HG02678 (cell line): ENCODE results near the gene ZMYM4.
"Not testable (repeated sequence)": the region's sequence is repeated elsewhere in the genome, so short reads cannot be mapped to it uniquely, and the experiment has no call there.

Experiments used
- ATAC-seq: cut with Tn5 transposase; IDR thresholded peaks from one replicate; pipeline ENCODE4 v1.9.1; 2021; ENCODE audit warnings: mild to moderate bottlenecking, moderate library complexity; ENCODE audit not compliant: unreplicated experiment

Gene ZMYM4

DNA sequence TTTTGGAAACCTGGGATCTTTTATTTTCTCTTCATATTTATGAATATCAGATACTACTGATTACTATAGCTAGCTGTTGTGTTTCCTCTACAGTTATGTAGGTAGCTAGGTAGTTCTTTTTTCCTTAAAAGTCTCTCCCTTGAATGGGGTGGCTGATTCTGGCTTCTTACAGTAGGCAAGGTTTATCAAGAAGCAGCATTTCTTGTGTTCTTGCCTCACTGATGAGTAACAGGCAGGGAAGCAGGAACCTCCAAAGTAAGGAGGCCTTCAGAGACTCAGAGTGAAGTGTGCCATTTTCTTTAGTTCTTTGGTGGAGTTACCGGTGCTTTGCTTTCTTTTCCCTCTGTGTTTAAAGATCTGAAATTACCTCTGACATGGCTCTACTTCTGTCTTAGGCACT lies 56.0 kb downstream of the ZMYM4 start:
- ATAC-seq: no peak

DNA sequence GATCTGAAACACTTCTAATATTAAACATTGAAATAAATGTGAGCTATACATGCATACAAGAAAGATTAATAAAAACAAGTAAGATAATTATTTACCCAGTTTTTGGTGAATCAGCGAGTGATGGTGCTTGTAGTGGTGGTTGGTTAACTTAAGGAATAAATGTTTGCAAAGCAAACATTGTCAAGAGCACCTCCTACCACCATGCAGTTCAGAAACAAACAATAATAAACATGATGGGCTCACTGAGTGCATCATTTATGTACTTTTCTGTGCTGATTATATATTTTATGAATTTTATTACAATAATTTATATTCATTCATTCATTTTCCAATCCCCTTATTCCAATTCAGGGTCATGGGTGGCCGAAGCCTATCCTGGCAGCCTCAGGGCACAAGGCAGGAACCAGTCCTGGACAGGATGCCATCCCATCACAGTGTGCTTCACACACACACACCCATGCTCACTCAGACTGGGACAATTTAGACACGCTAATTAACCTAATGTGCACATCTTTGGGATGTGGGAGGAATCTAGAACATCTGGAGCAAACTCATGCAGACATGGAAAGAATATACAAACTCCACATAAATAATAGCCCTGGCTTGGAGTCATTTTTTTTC lies 57.8 kb downstream of the ZMYM4 start:
- ATAC-seq: no peak

GRCh38 chr1:35331618-35332017 lies 63.1 kb downstream of the ZMYM4 start:
- not testable (repeated sequence) for ATAC-seq

DNA sequence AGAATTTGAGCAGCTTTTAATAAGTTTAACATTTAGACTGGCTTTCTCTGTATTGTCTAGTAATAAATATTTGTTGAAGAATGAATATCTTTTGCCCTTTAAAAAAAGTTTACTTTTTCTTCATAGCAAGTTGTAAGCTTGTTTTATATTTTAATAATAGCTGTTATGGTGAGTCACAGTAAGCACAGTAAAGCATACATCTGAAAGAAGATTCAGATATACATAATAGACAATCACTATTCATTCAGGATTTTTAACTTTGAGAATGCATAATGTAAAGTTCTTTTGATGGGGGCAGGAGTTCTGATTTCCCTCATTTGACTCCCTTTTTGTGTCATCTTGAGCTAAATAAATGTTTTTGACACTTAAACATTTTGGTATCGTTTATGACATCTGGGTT lies 66.0 kb downstream of the ZMYM4 start:
- ATAC-seq: no peak

DNA sequence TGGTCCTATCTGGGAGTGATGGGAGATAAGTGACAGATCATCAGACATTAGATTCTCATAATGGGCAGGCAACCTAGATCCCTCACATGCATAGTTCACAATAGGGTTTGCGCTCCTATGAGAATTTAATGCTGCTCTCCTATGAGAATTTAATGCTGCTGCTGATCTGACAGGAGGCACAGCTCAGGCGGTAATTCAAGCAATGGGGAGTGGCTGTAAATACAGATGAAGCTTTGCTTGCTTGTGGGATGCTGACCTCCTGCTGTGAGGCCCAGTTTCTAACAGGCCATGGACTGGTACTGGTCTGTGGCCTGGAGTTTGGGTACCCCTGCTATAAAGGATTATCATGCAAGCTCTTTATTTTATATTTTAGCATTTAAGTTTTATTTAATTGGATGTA lies 72.0 kb downstream of the ZMYM4 start:
- no peak for ATAC-seq

- no peak for ATAC-seq
Measured at GRCh38 chr1:35345439-35345981, 77.0 kb downstream of the ZMYM4 start.

- ATAC-seq: no peak
Measured at GRCh38 chr1:35350872-35351271, 82.4 kb downstream of the ZMYM4 start.

DNA sequence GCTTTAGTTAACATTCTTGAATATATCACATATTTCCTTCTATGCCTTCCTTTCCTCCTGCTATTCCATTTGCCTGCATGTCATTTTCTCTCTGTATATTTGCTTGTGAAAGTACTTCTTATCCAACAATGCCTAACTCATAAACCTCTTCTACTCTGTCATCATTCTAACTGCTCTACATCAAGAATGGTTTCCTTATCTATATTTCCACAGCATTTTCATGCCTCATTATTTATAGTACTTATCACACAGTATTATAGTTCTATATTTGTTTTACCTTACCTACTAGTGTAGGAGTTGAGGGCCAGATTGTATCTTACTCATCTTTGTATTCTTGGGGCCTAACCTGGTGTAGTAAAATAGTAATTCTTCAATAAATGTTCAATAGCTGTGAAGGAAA lies 91.5 kb downstream of the ZMYM4 start:
- no peak for ATAC-seq

DNA sequence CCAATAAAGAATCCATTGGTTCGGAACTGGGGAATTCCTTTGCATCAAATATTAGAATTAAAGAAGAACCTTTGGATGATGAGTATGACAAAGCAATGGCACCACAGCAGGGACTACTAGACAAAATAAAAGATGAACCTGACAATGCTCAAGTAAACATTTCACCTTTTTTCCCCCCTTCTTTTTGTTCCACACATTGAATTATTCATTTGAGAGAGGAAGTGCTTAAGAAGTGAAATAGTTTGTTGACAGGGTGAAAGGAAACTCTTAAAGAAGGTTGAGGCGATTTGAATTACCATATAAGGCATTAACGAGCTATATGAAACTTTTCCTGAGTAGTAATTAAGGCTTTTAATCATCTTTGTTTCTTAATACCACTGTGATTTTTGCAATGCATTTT lies 93.1 kb downstream of the ZMYM4 start:
- ATAC-seq: no peak

DNA sequence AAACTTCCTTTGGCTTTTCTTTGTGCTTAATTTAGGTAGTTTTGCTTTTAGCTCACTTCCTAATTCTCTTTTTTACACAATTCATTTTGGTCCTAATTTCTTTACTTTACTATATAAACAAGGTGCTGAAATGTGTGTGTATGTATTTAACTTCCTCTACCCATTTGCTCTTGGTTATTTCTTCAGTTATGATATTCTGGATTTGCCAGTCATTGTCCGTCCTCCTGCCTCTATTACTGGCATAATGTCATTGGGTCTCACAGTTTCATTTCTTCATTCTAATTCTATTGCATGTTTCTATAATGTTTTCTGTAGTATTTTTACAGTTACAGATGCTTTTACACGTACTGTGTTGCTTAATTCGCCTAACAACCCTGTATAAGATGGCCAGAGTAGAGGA lies 96.2 kb downstream of the ZMYM4 start:
- ATAC-seq: no peak

DNA sequence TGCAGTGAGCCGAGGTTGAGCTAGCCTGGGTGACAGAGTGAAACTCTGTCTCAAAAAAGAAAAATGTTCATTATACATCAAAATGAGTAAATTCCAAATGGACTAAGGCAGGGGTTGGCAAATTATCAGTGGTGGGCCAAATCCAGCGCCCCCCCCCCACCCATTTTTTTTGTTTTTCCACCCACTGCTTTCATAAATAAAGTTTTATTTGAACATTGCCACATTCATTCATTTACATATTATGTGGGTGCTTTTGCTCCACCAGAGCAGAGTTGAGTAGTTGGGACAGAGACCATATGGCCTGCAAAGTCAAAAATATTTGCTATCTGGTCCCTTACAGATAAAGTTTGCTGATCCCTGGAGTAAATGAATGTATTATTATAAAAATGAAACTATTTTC lies 99.4 kb downstream of the ZMYM4 start:
- no peak for ATAC-seq

DNA sequence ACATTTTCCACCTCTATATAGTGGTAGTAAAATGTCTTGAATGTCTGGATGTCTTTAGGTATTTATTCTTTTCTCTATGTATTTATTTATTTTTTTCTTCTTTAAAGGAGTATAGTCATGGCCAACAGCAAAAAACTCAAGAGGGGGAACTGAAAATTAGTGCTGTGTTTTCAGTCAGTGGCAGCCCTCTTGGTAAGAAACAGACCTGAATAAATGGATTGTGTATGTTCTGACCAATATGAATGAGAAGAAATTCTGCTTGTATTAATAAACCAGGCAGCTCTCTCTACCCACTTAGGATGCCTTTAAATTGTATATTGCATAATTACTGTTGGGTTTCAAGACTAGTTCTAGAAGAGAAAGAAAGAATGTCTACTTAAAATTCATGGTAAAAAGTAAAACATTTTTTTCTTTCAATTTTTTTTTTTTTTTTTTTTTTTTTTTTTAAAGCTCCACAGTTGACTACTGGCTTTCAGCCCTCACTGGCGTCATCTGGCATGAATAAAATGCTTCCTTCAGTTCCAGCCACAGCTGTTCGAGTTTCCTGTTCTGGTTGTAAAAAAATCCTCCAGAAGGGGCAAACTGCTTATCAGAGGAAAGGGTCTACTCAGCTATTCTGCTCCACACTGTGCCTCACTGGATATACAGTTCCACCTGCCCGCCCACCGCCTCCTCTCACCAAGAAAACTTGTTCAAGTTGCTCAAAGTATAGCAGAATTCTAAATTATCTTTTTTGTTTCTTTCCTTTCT lies 101.6 kb downstream of the ZMYM4 start:
- no peak for ATAC-seq

DNA sequence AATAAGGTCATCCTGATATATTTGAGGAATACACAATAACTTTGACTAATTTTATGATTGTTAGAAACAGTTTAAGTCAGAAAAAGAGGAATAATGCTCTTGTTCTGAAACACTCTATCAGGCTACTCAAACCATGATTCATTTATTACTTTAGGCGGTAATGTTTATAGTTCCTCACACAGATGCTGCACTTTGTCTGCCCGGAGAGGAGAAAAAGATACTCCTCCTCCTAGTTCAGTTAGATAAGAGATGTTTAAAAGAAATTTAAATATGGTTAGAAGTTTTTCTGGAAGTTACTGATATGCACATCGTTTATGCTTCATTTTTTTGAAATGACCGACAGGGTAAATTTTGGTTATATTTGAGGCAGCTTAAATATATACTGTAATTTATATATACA lies 103.0 kb downstream of the ZMYM4 start:
- ATAC-seq: no peak

- no peak for ATAC-seq
Measured at GRCh38 chr1:35377555-35377954, 109.0 kb downstream of the ZMYM4 start.

DNA sequence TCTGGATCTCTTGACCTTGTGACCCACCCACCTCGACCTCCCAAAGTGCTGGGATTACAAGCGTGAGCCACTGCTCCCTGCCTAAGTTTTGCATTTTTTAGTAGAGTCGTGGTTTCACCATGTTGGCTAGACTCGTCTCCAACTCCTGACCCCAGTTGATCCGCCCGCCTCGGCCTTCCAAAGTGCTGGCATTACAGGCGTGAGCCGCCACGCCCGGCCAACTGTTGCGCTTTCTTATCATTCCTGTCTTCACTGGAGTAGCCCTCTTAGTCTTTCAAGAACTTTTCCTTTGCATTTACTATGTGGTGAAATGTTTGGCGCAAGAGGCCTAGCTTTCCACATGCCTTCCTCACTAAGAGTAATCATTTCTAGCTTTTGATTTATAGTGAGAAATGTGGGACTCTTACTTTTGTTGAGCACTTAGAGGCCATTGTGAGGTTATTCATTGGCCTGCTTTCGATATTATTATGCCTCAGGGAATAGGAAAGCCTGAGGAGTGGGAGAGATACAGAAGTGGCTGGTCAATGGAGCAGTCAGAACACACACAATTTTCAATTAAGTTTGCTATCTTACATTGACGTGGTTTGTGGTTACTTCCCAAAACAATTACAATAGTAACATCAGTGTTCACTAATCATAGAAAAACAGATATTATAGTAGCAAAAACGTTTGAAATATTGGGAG lies 111.0 kb downstream of the ZMYM4 start:
- no peak for ATAC-seq

DNA sequence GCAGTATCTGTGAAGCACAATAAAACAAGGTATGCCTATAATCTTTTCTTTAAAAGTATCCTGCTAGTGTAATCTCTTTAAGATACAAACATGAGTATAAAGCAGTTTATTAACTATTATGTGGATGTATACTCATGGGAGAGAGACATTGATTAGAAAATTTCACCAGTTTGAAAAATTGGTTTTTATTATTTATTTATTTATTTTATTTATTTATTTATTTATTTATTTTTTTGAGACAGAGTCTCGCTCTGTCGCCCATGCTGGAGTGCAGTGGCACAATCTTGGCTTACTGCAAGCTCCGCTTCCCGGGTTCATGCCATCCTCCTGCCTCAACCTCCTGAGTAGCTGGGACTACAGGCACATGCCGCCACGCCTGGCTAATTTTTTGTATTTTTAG lies 111.6 kb downstream of the ZMYM4 start:
- not testable (repeated sequence) for ATAC-seq

DNA sequence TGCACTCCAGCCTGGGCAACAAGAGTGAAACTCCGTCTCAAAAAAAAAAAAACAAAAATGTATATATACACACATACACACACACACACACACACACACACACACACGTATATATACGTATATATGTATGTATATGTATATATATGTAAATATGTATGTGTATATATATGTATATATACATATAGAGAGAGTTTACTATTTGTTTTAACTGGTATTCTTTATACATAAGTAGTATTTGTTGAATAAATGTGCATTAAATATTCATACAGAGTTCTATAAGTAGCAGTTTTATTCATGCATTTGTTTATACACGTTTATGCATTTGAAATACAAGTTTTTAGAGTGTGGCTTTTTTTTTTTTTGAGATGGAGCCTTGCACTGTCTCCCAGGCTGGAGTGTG lies 113.6 kb downstream of the ZMYM4 start:
- ATAC-seq: no peak

DNA sequence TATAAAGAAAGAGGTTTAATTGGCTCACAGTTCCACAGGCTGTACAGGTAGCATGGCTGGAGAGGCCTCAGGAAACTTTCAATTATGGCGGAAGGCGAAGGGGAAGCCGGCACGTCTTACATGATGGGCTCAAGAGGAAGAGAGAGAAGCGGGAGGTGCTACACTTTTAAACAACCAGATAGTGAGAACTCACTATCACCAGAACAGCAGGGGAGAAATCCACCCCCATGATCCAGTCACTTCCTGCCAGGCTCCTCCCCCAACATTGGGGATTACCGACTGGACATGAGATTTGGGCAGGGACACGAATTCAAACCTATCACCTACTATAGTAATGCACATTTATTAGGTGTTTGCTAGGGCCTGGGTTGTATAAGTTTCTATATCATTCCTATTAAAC lies 117.8 kb downstream of the ZMYM4 start:
- ATAC-seq: no peak

GRCh38 chr1:35386959-35387358 lies 118.5 kb downstream of the ZMYM4 start:
- no peak for ATAC-seq

GRCh38 chr1:35390600-35391494 lies 122.3 kb downstream of the ZMYM4 start:
- no peak for ATAC-seq

DNA sequence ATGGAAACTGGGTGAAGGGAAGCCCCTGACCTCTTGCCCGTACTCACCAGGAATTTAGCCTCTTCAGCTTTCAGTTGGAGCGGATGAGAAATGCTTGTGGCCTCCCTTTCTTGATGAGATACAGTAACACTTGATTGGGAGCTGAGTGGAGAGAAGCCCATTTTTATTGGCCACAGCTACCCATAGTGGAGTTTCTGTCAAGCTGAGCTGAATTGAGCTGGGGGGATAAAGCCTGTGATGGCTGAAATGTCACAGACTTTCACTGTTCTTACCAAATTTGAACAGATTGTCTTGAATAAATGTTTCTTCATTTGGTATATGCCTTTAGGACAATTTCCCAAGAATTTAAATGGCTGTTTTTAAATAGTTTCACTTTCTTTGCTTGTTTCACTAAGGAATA lies 125.9 kb downstream of the ZMYM4 start:
- no peak for ATAC-seq
